PC-9 (cell line): ENCODE measurements around the gene SWI5. TPM values are rescaled to one million over a fixed set of nuclear protein-coding genes. Genes with fewer than 3 reads are reported as not detected.

Experiments
- BruUV-seq: library from RNA; stranded (reverse); fragments of 400-500 nt; replicated peaks from 2 replicates; lab custom pipeline; 2021; lab: Mats Ljungman, UMichigan
- CTCF ChIA-PET: fragments of 300-600 bp; sonication (Branson Sonifier 250); formaldehyde crosslinking; loops from one replicate; lab custom pipeline; 2022; ENCODE audit warnings: antibody characterized with exemption; lab: Charles Lee
- POLR2A ChIA-PET: fragments of 300-600 bp; sonication (Branson Sonifier 250); formaldehyde crosslinking; loops from one replicate; lab custom pipeline; 2022; ENCODE audit warnings: antibody characterized with exemption; ENCODE audit not compliant: unreplicated experiment; lab: Charles Lee
- DNase-seq, 2 experiments: peaks; one replicate each; pipeline versions ENCODE4 v3.0.0 to v3.0.0-alpha.2; 2015 to 2022; ENCODE audit warnings: mixed read lengths in 1 of 2
- H2AFZ ChIP-seq: fragments of 200-600 bp; sonication (generic); 2 replicates; pipeline ENCODE4 v1.8.1; 2017; ENCODE audit warnings: antibody characterized with exemption
- H3F3A ChIP-seq: fragments of 200-600 bp; sonication (generic); 2 replicates; pipeline ENCODE4 v1.8.1; 2017; ENCODE audit warnings: antibody characterized with exemption, mild to moderate bottlenecking, low read depth; ENCODE audit not compliant: insufficient read depth
- H3K27ac ChIP-seq: fragments of 200-600 bp; sonication (generic); 2 replicates; pipeline ENCODE4 v1.6.1; 2016; ENCODE audit warnings: mixed run types
- H3K27me3 ChIP-seq: fragments of 200-600 bp; sonication (generic); 2 replicates; pipeline ENCODE4 v1.6.1; 2016; ENCODE audit warnings: low read depth, mixed run types; ENCODE audit not compliant: insufficient read depth
- H3K36me3 ChIP-seq: fragments of 200-600 bp; sonication (generic); 2 replicates; pipeline ENCODE4 v1.6.1; 2016; ENCODE audit warnings: low read depth, mixed run types
- H3K4me1 ChIP-seq: fragments of 200-600 bp; sonication (generic); replicated peaks from 2 replicates; pipeline ENCODE4 v1.6.1; 2016; ENCODE audit warnings: mixed run types; ENCODE audit not compliant: insufficient read depth
- H3K4me2 ChIP-seq: fragments of 200-600 bp; sonication (generic); 2 replicates; pipeline ENCODE4 v1.6.1; 2017; ENCODE audit warnings: mixed run types
- H3K4me3 ChIP-seq: fragments of 200-600 bp; sonication (generic); 2 replicates; pipeline ENCODE4 v1.6.1; 2016; ENCODE audit warnings: mixed run types
- H3K79me2 ChIP-seq: fragments of 200-600 bp; sonication (generic); 2 replicates; pipeline ENCODE4 v1.6.1; 2017; ENCODE audit warnings: low read depth, mixed run types
- H3K9me2 ChIP-seq: fragments of 200-600 bp; sonication (generic); 2 replicates; pipeline ENCODE4 v1.8.1; 2017; ENCODE audit warnings: mild to moderate bottlenecking; ENCODE audit not compliant: insufficient read depth
- H3K9me3 ChIP-seq: fragments of 200-600 bp; sonication (generic); 2 replicates; pipeline ENCODE4 v1.8.1; 2016; ENCODE audit warnings: low read depth; ENCODE audit not compliant: insufficient read depth
- H4K20me1 ChIP-seq: fragments of 200-600 bp; sonication (generic); 2 replicates; pipeline ENCODE4 v1.8.1; 2017; ENCODE audit not compliant: insufficient read depth
- EZH2 ChIP-seq: fragments of 200-600 bp; sonication (generic); IDR thresholded peaks from 2 replicates; pipeline ENCODE4 v1.8.0; 2017; ENCODE audit warnings: antibody characterized with exemption, low read depth
- intact Hi-C: fragments of 100-400 bp; cut with micrococcal nuclease; formaldehyde crosslinking; loops from one replicate; pipeline ENCODE4 v1.10.0; 2022; ENCODE audit not compliant: unreplicated experiment
- total RNA-seq: library from RNA; stranded (reverse); gene quantifications from 2 replicates; pipeline ENCODE4 v1.2.3, GENCODE V29; 2021
- TF ChIP-seq, protein P1 (sequence below): fragments of 200-600 bp; sonication (generic); conservative IDR thresholded peaks from 2 replicates; pipeline ENCODE4 v1.6.1; 2017; ENCODE audit warnings: mixed run types, antibody characterized with exemption, mild to moderate bottlenecking, moderate library complexity

Gene SWI5
- total RNA-seq, 1 experiment from 2014 or later, result 86.0 TPM

DNA sequence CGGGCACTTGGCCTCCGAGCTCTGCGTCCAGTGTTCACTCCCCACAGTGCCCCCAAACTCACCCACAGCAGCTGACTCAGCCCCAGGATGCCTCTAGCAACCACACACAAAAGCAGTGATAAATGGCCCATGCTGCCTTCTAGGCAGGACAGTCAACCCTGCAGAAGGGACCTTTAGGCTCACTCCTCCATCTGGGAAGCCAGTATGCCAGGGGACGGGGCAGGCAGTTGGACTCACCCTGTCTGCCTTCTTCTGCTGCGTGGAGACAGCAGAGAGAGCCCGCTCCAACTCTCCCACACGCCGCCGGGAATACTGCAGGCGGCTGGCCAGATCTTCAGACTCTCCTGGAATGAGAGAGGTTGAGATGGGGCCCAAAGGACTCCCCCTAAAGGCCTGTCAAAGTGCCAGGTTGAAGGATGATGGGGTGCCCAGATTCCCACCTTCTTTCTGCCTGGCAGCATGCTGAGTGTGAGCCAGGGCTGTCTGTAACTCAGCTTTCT lies 10.7 kb upstream of the SWI5 start:
- H3K4me1 ChIP-seq, result peaks cover 2% of the 10 kb centered on the region
- no peaks in the 10 kb centered on the region for H3K9me3 ChIP-seq
- peaks cover 10% of the 10 kb centered on the region for H3K36me3 ChIP-seq
- TF ChIP-seq, protein P1, sequence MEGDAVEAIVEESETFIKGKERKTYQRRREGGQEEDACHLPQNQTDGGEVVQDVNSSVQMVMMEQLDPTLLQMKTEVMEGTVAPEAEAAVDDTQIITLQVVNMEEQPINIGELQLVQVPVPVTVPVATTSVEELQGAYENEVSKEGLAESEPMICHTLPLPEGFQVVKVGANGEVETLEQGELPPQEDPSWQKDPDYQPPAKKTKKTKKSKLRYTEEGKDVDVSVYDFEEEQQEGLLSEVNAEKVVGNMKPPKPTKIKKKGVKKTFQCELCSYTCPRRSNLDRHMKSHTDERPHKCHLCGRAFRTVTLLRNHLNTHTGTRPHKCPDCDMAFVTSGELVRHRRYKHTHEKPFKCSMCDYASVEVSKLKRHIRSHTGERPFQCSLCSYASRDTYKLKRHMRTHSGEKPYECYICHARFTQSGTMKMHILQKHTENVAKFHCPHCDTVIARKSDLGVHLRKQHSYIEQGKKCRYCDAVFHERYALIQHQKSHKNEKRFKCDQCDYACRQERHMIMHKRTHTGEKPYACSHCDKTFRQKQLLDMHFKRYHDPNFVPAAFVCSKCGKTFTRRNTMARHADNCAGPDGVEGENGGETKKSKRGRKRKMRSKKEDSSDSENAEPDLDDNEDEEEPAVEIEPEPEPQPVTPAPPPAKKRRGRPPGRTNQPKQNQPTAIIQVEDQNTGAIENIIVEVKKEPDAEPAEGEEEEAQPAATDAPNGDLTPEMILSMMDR, result no peak
- TF ChIP-seq EZH2, result no peak
- BruUV-seq, result no TSS peak
- CTCF ChIA-PET, result no interaction called here
- 0 out of 2 replicates have a peak, but pooled peaks cover 10% of the 10 kb centered on the region for H3K79me2 ChIP-seq
- intact Hi-C loops, result no loop called here
- H3K9me2 ChIP-seq, result no peaks in the 10 kb centered on the region
- H3K4me2 ChIP-seq, result no peak overlapping the region
- H3K27me3 ChIP-seq, result no peaks in the 10 kb centered on the region
- H3K27ac ChIP-seq, result no peak overlapping the region
- H3F3A ChIP-seq, result peaks cover under 1% of the 10 kb centered on the region; the same call in 1 of the 2 replicates
- no peak overlapping the region for H3K4me3 ChIP-seq
- no peak for DNase-seq
- POLR2A ChIA-PET, result no interaction called here
- peaks cover 12% of the 10 kb centered on the region for H4K20me1 ChIP-seq
- no peak overlapping the region for H2AFZ ChIP-seq

DNA sequence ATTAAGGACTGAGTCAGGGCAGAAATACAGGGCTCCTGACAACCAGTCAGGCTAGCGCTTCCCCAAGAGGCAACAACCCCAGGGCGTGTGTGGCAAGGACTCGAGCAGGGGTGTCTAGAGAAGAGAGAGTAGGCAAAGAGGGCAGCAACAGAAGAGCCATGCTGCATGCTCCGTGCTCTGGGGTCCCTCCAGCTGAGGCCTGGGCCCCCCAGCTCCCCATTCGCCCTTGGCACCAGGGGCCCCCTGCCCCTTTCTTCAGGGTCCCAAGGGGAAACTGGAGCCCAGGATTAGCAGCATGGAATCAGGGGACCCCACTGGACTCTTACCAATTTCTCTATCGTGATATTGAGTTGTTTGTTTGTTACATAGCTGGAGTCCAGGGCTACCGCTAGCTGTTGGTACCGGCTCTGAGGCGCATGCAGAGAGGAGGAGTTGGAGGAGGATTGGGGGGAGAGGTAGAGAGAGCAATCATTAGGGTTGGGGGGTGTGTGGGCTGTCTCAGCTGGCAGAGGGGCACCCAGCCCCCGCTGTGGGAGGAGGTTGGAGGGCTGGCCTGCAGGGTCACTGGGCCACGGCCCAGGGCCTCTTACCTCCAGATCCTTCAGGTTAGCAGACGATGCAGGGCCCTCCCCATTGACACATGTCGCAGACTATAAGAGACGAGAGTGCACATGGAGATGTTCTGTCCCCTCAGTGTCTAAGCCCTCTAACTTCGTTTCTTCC lies 9.0 kb upstream of the SWI5 start:
- ChIA-PET CTCF (interaction anchor here (0.6 kb wide), 1 partner anchor 162 kb away, joined by 5 read pairs; no protein-coding TSS in a partner anchor), POLR2A (interaction anchor here (0.5 kb wide), 1 partner anchor 1961 kb away, joined by 5 read pairs; no protein-coding TSS in a partner anchor)
- Histone ChIP-seq H3K27ac (no peak overlapping the region), H4K20me1 (peaks cover 18% of the 10 kb centered on the region), H3F3A (peaks cover 16% of the 10 kb centered on the region), H3K4me2 (no peak overlapping the region), H2AFZ (no peak overlapping the region), H3K9me2 (no peaks in the 10 kb centered on the region), H3K4me3 (no peak overlapping the region), H3K79me2 (0 out of 2 replicates have a peak, but pooled peaks cover 17% of the 10 kb centered on the region), H3K4me1 (peaks cover 18% of the 10 kb centered on the region), H3K36me3 (peaks cover 11% of the 10 kb centered on the region), H3K9me3 (no peaks in the 10 kb centered on the region), H3K27me3 (no peaks in the 10 kb centered on the region)
- no peak for DNase-seq
- intact Hi-C loops, result no loop called here
- no TSS peak for BruUV-seq
- TF ChIP-seq EZH2, result no peak
- TF ChIP-seq, protein P1, result no peak

DNA sequence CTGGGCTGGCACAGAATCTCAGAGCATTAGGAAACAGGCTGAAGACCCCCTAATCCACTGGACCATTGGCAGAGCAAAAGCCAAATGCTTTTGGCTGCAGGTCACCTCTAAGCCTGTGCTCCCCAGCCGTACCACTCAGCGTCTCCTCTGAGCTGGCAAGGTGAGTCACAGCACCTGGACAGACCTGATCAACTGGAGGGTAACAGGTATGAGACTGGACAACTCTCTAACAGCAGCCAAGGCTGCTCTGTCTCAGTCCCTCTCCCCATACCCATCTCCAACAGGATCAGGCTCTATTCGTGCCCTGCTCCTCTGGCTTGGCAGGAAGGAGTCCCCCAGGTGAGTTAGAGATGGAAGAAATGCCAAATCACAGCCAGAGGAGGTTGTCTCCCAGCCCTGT lies 5.0 kb upstream of the SWI5 start:
- peak; percentile 86 to 91 for DNase-seq
- peaks cover 51% of the 10 kb centered on the region for H3K79me2 ChIP-seq
- CTCF ChIA-PET, result no interaction called here

More for the DNA sequence above, 5.0 kb upstream of the SWI5 start:
- POLR2A ChIA-PET, result no interaction called here
- Histone ChIP-seq H3K9me2 (no peaks in the 10 kb centered on the region), H3K27me3 (no peaks in the 10 kb centered on the region), H3K9me3 (no peaks in the 10 kb centered on the region), H3K4me2 (peak overlapping the region; percentile 53), H4K20me1 (peaks cover 14% of the 10 kb centered on the region), H3F3A (peaks cover 30% of the 10 kb centered on the region), H2AFZ (no peak overlapping the region), H3K4me3 (no peak overlapping the region), H3K4me1 (peaks cover 38% of the 10 kb centered on the region), H3K36me3 (peaks cover 25% of the 10 kb centered on the region), H3K27ac (peak overlapping the region; percentile 31)
- no peak for TF ChIP-seq EZH2
- TF ChIP-seq, protein P1, result no peak
- no TSS peak for BruUV-seq
- intact Hi-C loops, result loop anchor here (1.0 kb wide), 1 partner anchor 94 kb away; no protein-coding TSS in a partner anchor
